AG04449 (cell line): ENCODE measurements around the gene CD9.

ENCODE experiments used
- CTCF ChIA-PET: fragments of 350-600 bp; formaldehyde crosslinking; extraction: SDS; loops from one replicate; lab custom pipeline; 2021; ENCODE audit warnings: antibody characterized with exemption; lab: Yijun Ruan, JAX
- POLR2A ChIA-PET: fragments of 400-600, 350-600 bp; formaldehyde crosslinking; extraction: SDS; loops from one replicate; lab custom pipeline; 2020; ENCODE audit warnings: antibody characterized with exemption, inconsistent platforms; lab: Yijun Ruan, JAX
- DNase-seq: peaks from one replicate; pipeline ENCODE4 v3.0.0-alpha.2; 2010; ENCODE audit warnings: low read depth, low spot score
- H3K4me3 ChIP-seq: 2 replicates; pipeline ENCODE4 v1.5.1; 2011; ENCODE audit warnings: low read depth, mild to moderate bottlenecking, control low read depth, low read length
- CTCF ChIP-seq: IDR thresholded peaks from one replicate; pipeline ENCODE4 v1.5.1; 2011; ENCODE audit warnings: mild to moderate bottlenecking, moderate library complexity, low read length, control low read depth, inconsistent platforms; ENCODE audit not compliant: insufficient read depth; ENCODE audit errors: missing control alignments

Gene CD9

GRCh38 chr12:6180268-6181051 lies 19.7 kb upstream of the CD9 start:
- ChIA-PET POLR2A (interaction anchor here (0.6 kb wide), 1 partner anchor 142 kb away, joined by 4 read pairs; no protein-coding TSS in a partner anchor), CTCF (interaction anchor here (1.2 kb wide), 1 partner anchor 15 kb away, joined by 5 read pairs; no protein-coding TSS in a partner anchor)
- H3K4me3 ChIP-seq: no peak overlapping the region
- no peak for TF ChIP-seq CTCF
- no peak for DNase-seq

GRCh38 chr12:6181166-6181565 lies 19.0 kb upstream of the CD9 start:
- no peak overlapping the region for H3K4me3 ChIP-seq
- POLR2A ChIA-PET: no interaction called here
- CTCF ChIA-PET: interaction anchor here (1.3 to 6.8 kb wide), 3 partner anchors 14 to 193 kb away, joined by 4 to 58 read pairs (median 6); no protein-coding TSS in a partner anchor
- DNase-seq: no peak
- no peak for TF ChIP-seq CTCF

- TF ChIP-seq CTCF: no peak
- H3K4me3 ChIP-seq: no peak overlapping the region
- POLR2A ChIA-PET: interaction anchor here (0.6 to 1.1 kb wide), 5 partner anchors 14 to 288 kb away, joined by 3 to 4 read pairs (median 4); partner anchors contain the start of gene VAMP1
- CTCF ChIA-PET: interaction anchor here (1.3 to 6.8 kb wide), 3 partner anchors 14 to 193 kb away, joined by 4 to 58 read pairs (median 6); no protein-coding TSS in a partner anchor
- DNase-seq: no peak
These were observed 18.5 kb upstream of the CD9 start for GRCh38 chr12:6181583-6182278.

- no peak for DNase-seq
- no peak for TF ChIP-seq CTCF
- no peak overlapping the region for H3K4me3 ChIP-seq
- POLR2A ChIA-PET: interaction anchor here (0.6 to 1.1 kb wide), 5 partner anchors 15 to 288 kb away, joined by 3 to 4 read pairs (median 4); partner anchors contain the start of gene VAMP1
- CTCF ChIA-PET: interaction anchor here (1.3 to 6.8 kb wide), 3 partner anchors 13 to 194 kb away, joined by 4 to 58 read pairs (median 6); no protein-coding TSS in a partner anchor
These were observed 17.8 kb upstream of the CD9 start for GRCh38 chr12:6182279-6182898.

- POLR2A ChIA-PET: interaction anchor here (0.9 kb wide), 1 partner anchor 16 kb away, joined by 3 read pairs; no protein-coding TSS in a partner anchor
- no peak for DNase-seq
- TF ChIP-seq CTCF: no peak
- CTCF ChIA-PET: interaction anchor here (0.5 to 6.8 kb wide), 5 partner anchors 12 to 120 kb away, joined by 3 to 58 read pairs (median 7); no protein-coding TSS in a partner anchor
- no peak overlapping the region for H3K4me3 ChIP-seq
These were observed 16.3 kb upstream of the CD9 start for GRCh38 chr12:6183689-6184428.
